Fibroblast of lung (primary cell): ENCODE results near the gene MEMO1.
"Not testable (repeated sequence)": the region's sequence is repeated elsewhere in the genome, so short reads cannot be mapped to it uniquely, and the experiment has no call there.

ENCODE experiments used
- EZH2 ChIP-seq: IDR thresholded peaks from 2 replicates; pipeline ENCODE4 v1.5.1; 2012; ENCODE audit warnings: low read length, control low read depth, mild to moderate bottlenecking; ENCODE audit errors: missing control alignments
- TF ChIP-seq, protein P1 (sequence below), 2 donors: IDR thresholded peaks in 1 of 2; conservative IDR thresholded peaks in 1 of 2; 1 replicate in 1 of 2; 2 replicates in 1 of 2; pipeline ENCODE4 v1.5.1; 2011 to 2012; ENCODE audit warnings: low read length in 2 of 2, control low read depth in 1 of 2, inconsistent platforms in 1 of 2, low read depth in 1 of 2, mild to moderate bottlenecking in 1 of 2

DNA sequence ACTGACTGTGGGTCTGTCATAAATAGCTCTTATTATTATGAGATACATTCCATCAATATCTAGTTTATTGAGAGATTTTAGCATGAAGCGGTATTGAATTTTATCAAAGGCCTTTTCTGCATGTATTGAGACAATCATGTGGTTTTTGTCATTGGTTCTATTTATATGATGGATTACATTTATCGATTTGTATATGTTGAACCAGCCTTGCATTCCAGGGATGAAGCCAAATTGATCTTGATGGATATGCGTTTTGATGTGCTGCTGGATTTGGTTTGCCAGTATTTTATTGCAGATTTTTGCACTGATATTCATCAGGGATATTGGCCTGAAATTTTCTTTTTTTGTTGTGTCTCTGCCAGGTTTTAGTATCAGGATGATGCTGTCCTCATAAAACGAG lies 113.5 kb downstream of the MEMO1 start:
- TF ChIP-seq, protein P1, sequence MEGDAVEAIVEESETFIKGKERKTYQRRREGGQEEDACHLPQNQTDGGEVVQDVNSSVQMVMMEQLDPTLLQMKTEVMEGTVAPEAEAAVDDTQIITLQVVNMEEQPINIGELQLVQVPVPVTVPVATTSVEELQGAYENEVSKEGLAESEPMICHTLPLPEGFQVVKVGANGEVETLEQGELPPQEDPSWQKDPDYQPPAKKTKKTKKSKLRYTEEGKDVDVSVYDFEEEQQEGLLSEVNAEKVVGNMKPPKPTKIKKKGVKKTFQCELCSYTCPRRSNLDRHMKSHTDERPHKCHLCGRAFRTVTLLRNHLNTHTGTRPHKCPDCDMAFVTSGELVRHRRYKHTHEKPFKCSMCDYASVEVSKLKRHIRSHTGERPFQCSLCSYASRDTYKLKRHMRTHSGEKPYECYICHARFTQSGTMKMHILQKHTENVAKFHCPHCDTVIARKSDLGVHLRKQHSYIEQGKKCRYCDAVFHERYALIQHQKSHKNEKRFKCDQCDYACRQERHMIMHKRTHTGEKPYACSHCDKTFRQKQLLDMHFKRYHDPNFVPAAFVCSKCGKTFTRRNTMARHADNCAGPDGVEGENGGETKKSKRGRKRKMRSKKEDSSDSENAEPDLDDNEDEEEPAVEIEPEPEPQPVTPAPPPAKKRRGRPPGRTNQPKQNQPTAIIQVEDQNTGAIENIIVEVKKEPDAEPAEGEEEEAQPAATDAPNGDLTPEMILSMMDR (conservative IDR thresholded peaks at IDR 0.05 in 1 of 2, IDR thresholded peaks at IDR 0.05 in 1 of 2; ENCODE audit: low read depth in 1 of 2, low read length in 2 of 2), result not testable (repeated sequence)
- TF ChIP-seq EZH2, result not testable (repeated sequence)
